Central memory CD4-positive, alpha-beta T cell (primary cell): ENCODE measurements around the gene PFDN4.
"Not testable (repeated sequence)": the region's sequence is repeated elsewhere in the genome, so short reads cannot be mapped to it uniquely, and the experiment has no call there.

Source experiments
- DNase-seq: peaks from one replicate; pipeline ENCODE4 v3.0.0; 2022

The PFDN4 gene

GRCh38 chr20:54227751-54228150 lies 19.9 kb downstream of the PFDN4 start:
- DNase-seq: no peak

GRCh38 chr20:54228841-54229240 lies 21.0 kb downstream of the PFDN4 start:
- no peak for DNase-seq

DNA sequence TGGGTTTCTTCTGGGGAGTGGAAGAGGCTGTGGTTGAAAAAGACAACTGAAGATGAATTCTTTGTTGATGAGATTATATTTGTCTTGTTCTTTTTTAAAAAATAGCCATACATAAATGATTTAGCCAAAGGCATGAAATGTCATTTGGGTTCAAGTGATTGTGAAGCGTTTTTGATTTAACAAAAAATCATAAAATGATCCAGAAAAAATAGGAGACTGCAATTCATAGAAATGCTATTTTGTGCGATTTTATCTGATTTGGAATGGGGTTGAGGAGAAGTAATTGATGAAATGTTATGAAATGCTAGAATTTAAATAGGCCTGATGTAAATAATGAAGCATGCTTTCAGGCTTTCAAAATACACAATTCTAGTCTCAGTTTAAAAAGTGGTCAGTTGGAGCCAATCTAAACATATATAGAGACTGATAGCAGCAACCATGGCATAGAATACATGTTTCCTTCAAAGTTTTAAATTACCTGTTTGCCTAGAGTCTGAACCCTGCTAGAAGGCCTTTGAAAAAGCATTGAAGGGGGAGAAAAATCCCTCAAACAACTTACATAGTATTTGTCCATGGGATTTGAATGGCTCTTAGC lies 21.8 kb downstream of the PFDN4 start:
- DNase-seq: no peak

GRCh38 chr20:54231036-54231435 lies 23.1 kb downstream of the PFDN4 start:
- DNase-seq: no peak

GRCh38 chr20:54234991-54235390 lies 27.1 kb downstream of the PFDN4 start:
- no peak for DNase-seq

DNA sequence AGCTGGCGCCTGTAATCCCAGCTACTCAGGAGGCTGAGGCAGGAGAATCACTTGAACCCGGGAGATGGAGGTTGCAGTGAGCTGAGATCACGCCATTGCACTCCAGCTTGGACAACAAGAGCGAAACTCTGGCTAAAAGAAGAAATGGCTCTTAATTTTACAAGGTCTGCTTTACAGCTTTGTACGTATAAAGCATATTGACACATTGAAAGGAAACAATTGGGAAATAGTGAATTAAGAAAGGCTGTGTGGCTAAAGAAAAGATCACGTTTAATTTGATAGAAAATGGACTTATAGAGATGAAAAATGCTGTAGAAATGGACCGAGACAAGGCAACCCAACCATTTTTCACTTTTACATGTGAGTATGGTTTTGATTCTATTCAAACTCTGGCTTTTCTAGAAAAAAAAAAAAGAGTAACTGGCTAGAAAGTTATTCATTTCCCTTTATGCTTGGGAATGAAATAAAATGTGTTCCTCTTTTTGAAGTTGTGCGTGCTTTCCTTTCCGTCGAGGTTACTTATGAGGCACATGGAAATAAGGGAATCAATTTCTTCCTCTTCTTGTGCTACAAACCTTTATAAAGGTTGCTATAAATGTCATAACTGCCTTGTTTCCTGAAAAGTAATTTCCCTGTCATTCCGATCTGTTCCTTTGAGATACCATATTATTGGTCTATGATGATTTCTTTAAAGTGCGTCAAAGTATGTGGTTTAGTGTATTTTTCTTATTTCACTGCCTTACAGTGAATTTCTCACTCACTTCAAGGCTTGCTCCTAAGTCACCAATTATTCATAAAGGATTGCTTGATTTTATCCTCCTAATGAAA lies 29.4 kb downstream of the PFDN4 start:
- DNase-seq: no peak

- DNase-seq: no peak
Observed at GRCh38 chr20:54244113-54244512, 36.2 kb downstream of the PFDN4 start.

GRCh38 chr20:54248705-54249104 lies 40.8 kb downstream of the PFDN4 start:
- DNase-seq: not testable (repeated sequence)

DNA sequence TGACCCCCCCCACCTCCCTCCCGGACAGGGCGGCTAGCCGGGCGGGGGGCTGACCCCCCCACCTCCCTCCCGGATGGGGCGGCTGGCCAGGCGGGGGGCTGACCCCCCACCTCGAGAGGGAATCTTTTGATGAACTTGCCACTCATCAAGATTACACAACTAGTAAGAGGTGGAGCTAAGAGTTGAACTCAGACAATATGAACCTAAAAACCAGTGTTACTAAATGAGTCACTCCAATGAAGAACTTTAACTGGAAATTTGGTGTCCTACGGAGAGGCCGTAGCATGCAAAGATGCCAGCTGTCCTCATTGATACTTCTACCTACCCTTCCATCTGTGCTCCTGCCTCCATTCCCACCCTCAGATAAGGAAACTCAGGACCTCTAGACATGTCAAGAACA lies 42.8 kb downstream of the PFDN4 start:
- DNase-seq: no peak

GRCh38 chr20:54251096-54251495 lies 43.2 kb downstream of the PFDN4 start:
- DNase-seq: no peak

GRCh38 chr20:54254596-54254995 lies 46.7 kb downstream of the PFDN4 start:
- DNase-seq: no peak

GRCh38 chr20:54255157-54255556 lies 47.3 kb downstream of the PFDN4 start:
- no peak for DNase-seq

- DNase-seq: no peak
Observed at GRCh38 chr20:54256202-54256601, 48.3 kb downstream of the PFDN4 start.

- no peak for DNase-seq
Observed at GRCh38 chr20:54257071-54257816, 49.4 kb downstream of the PFDN4 start.

DNA sequence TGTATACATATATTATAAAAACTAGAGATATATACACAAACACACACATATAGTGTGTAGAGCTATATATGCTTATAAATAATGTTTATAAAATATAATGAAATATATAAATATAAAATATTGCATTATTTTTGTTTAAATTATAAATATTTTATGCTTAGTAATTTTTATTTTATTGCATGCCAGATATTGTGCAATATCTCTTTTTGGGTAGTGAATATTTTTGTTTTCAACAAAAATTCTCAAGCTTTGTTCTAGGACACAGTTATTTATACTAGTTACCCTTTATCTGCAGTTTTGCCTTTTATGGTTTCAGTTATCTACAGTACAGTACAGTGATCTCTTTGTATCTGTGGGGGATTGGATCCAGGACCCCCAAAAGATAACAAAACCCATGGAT lies 52.2 kb downstream of the PFDN4 start:
- no peak for DNase-seq

DNA sequence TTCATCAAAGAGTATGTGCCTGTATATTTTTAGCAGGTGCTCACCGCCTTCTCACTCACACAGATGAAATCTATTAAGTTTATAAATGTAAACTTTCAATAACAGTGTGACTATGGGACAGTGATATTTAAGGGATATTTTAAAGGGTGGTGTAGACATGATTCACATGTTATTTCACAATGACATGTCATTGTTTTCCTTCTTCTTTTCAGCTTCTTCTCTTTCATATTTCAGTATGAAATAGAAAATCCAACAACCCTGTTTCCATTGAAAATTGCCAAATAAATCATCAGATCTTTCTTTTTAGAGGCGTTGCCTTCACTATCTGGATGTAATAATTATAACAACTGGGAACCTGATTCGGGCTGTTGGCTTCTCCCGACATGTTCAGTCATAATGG lies 54.8 kb downstream of the PFDN4 start:
- no peak for DNase-seq

DNA sequence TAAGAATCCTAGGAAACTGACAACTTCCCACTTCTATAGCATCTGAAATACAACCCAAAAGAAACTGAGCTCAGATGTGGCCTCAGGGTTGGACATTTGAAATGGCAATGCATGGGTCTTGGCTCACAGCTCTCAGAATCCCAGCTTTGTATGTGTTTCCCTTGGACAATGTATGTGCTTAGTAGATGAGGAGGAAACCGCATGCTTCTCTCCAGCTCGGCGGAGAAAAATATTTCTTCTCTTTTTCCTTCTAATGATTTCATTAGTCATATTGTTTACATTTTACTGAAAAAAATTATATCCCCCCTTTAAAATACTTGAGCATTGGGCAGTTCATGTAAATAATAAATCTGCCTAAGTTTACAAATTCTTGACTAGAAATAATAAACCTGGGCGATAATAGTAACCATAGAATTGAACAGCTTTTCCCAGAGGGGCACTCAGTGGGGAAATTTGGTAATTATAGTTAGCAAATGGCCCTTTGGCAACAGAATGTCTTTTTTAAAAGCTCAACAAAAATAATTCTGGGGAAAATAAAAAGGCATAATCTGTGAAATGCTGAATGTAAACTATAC lies 55.3 kb downstream of the PFDN4 start:
- no peak for DNase-seq

DNA sequence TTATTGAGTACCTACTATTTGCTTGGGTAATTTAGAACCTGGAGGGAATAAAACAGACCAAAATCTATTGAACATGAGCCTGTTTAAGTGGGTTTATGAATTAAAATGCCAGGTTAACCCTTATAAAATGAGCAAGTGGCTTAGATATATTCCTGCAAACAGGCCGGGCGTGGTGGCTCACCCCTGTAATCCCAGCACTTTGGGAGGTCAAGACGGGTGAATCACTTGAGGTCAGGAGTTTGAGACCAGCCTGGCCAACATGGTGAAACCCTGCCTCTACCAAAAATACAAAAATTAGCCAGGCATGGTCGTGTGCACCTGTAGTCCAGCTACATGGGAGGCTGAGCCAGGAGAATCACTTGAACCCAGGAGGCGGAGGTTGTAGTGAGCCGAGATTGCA lies 57.9 kb downstream of the PFDN4 start:
- DNase-seq: not testable (repeated sequence)

- DNase-seq: no peak
Observed at GRCh38 chr20:54266844-54267243, 59.0 kb downstream of the PFDN4 start.

- DNase-seq: no peak
Observed at GRCh38 chr20:54267483-54268003, 59.7 kb downstream of the PFDN4 start.

DNA sequence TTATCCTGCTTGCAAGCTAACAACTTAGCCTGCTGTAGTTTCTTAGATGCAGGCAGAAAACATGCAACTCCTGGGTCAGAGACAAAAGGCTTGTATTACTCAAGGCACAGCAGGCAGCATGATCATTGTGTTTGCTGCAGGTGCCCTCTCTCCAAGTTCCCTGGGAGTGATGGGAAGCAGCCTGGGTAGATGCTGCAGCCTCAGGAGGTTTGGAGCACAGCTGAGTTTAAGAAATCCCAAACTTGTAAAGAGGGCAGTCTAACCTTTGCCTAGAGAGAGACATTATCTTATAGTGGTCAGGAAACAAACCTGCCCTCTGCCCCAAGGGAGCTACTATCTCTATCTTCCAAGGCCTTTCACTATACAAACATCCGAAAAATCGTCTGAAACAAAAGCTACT lies 61.1 kb downstream of the PFDN4 start:
- no peak for DNase-seq
